SK-N-SH (cell line): ENCODE results near the gene TMEM255B. TPM values are rescaled to one million over a fixed set of nuclear protein-coding genes. Genes with fewer than 3 reads are reported as not detected.

Experiments used
- CTCF ChIA-PET: fragments of 300-600, 350-600 bp; formaldehyde crosslinking; extraction: SDS; loops from one replicate; lab custom pipeline; 2021; lab: Yijun Ruan, JAX
- POLR2A ChIA-PET: fragments of 350-600 bp; sonication (Branson Sonifier 250); formaldehyde crosslinking; extraction: SDS; loops from one replicate; lab custom pipeline; 2020; ENCODE audit warnings: antibody characterized with exemption, inconsistent platforms; lab: Yijun Ruan, JAX
- DNase-seq: peaks from one replicate; pipeline ENCODE4 v3.0.0; 2012
- H2AFZ ChIP-seq: fragments of 200-600 bp; sonication (generic); 2 replicates; pipeline ENCODE4 v1.8.1; 2016; ENCODE audit warnings: antibody characterized with exemption, mild to moderate bottlenecking, low read depth
- H3F3A ChIP-seq: fragments of 200-600 bp; sonication (generic); replicated peaks from 2 replicates; pipeline ENCODE3; 2016; ENCODE audit warnings: antibody characterized with exemption, mild to moderate bottlenecking; ENCODE audit not compliant: insufficient read depth
- H3K27ac ChIP-seq, 2 experiments: fragments of 200-500 bp in 1 of 2; fragments of 200-600 bp in 1 of 2; sonication (Bioruptor generic) in 1 of 2; sonication (generic), shearing (Covaris generic) in 1 of 2; 2 replicates each; pipeline versions ENCODE4 v1.5.1 to v1.6.1; 2014 to 2016; ENCODE audit warnings: low read depth in 2 of 2, inconsistent platforms in 1 of 2, low read length in 1 of 2, mild to moderate bottlenecking in 1 of 2, mixed read lengths in 1 of 2
- H3K27me3 ChIP-seq: fragments of 200-600 bp; sonication (generic), shearing (Covaris generic); 2 replicates; pipeline ENCODE4 v1.6.1; 2016; ENCODE audit warnings: mixed run types; ENCODE audit not compliant: insufficient read depth
- H3K36me3 ChIP-seq, 2 experiments: fragments of 200-500 bp in 1 of 2; fragments of 200-600 bp in 1 of 2; sonication (Bioruptor generic) in 1 of 2; sonication (generic) in 1 of 2; replicated peaks in 1 of 2; 2 replicates each; pipeline versions ENCODE3 to v1.5.1; 2014 to 2016; ENCODE audit warnings: low read length in 1 of 2, mild to moderate bottlenecking in 1 of 2; ENCODE audit not compliant: insufficient read depth in 2 of 2, control insufficient read depth in 1 of 2
- H3K4me1 ChIP-seq, 2 experiments: fragments of 200-500 bp in 1 of 2; fragments of 200-600 bp in 1 of 2; sonication (Bioruptor generic) in 1 of 2; sonication (generic), shearing (Covaris generic) in 1 of 2; 2 replicates each; pipeline versions ENCODE4 v1.5.1 to v1.6.1; 2014 to 2016; ENCODE audit warnings: low read depth in 1 of 2, low read length in 1 of 2, mixed run types in 1 of 2; ENCODE audit not compliant: insufficient read depth in 2 of 2, control insufficient read depth in 1 of 2
- H3K4me2 ChIP-seq: fragments of 200-600 bp; sonication (generic), shearing (Covaris generic); 2 replicates; pipeline ENCODE4 v1.6.1; 2017; ENCODE audit warnings: mixed run types
- H3K4me3 ChIP-seq, 2 experiments: fragments of 200-500 bp in 1 of 2; fragments of 200-600 bp in 1 of 2; sonication (Bioruptor generic) in 1 of 2; sonication (generic), shearing (Covaris generic) in 1 of 2; 2 replicates each; pipeline versions ENCODE4 v1.5.1 to v1.8.1; 2014 to 2016; ENCODE audit warnings: low read depth in 2 of 2, inconsistent platforms in 1 of 2, low read length in 1 of 2, mild to moderate bottlenecking in 1 of 2, mixed read lengths in 1 of 2, moderate library complexity in 1 of 2
- H3K79me2 ChIP-seq: fragments of 200-600 bp; sonication (generic); 2 replicates; pipeline ENCODE4 v1.8.1; 2017; ENCODE audit warnings: mild to moderate bottlenecking; ENCODE audit not compliant: insufficient read depth
- H3K9ac ChIP-seq: fragments of 200-600 bp; sonication (generic); 2 replicates; pipeline ENCODE4 v1.6.1; 2017; ENCODE audit warnings: mixed run types
- H3K9me2 ChIP-seq: fragments of 200-600 bp; sonication (generic); 2 replicates; pipeline ENCODE4 v1.6.1; 2017; ENCODE audit warnings: mixed run types
- H3K9me3 ChIP-seq: fragments of 200-600 bp; sonication (generic); 2 replicates; pipeline ENCODE4 v1.6.1; 2017; ENCODE audit warnings: mixed run types, mild to moderate bottlenecking, moderate library complexity
- H4K20me1 ChIP-seq: fragments of 200-600 bp; sonication (generic); 2 replicates; pipeline ENCODE4 v1.6.1; 2017; ENCODE audit warnings: mild to moderate bottlenecking, mixed run types; ENCODE audit not compliant: insufficient read depth
- CHD2 ChIP-seq: fragments of 150-350 bp; IDR thresholded peaks from 2 replicates; pipeline ENCODE4 v1.6.1; 2018; ENCODE audit warnings: low read length; ENCODE audit not compliant: partially characterized antibody
- ELF1 ChIP-seq: IDR thresholded peaks from 2 replicates; pipeline ENCODE4 v1.4.0; 2012
- EZH2phosphoT487 ChIP-seq: fragments of 200-600 bp; sonication (generic); IDR thresholded peaks from 2 replicates; pipeline ENCODE4 v1.6.1; 2017; ENCODE audit warnings: low read depth, mixed run types, mild to moderate bottlenecking, antibody characterized with exemption, moderate library complexity, borderline replicate concordance
- FOSL2 ChIP-seq: IDR thresholded peaks from 2 replicates; pipeline ENCODE4 v1.4.0; 2012; ENCODE audit warnings: low read depth, mild to moderate bottlenecking, moderate library complexity, borderline replicate concordance
- FOXJ3 ChIP-seq: sonication (generic); formaldehyde crosslinking; IDR thresholded peaks from 2 replicates; pipeline ENCODE4 v1.5.1; 2020; ENCODE audit warnings: mild to moderate bottlenecking, missing genetic modification reagents
- GATA2 ChIP-seq: sonication (generic); formaldehyde crosslinking; IDR thresholded peaks from 2 replicates; pipeline ENCODE4 v1.5.0; 2020; ENCODE audit warnings: mild to moderate bottlenecking, missing genetic modification reagents
- PBX3 ChIP-seq: IDR thresholded peaks from 2 replicates; pipeline ENCODE4; 2012
- RAD21 ChIP-seq: IDR thresholded peaks from 2 replicates; pipeline ENCODE4 v1.6.1; 2012; ENCODE audit warnings: mild to moderate bottlenecking, low read length
- RCOR1 ChIP-seq: fragments of 150-350 bp; IDR thresholded peaks from 2 replicates; pipeline ENCODE4 v1.6.1; 2017; ENCODE audit warnings: antibody characterized with exemption, low read length
- REST ChIP-seq: IDR thresholded peaks from 2 replicates; pipeline ENCODE4 v1.6.1; 2012; ENCODE audit warnings: mild to moderate bottlenecking, low read depth, low read length, moderate library complexity
- RXRA ChIP-seq: IDR thresholded peaks from 2 replicates; pipeline ENCODE4 v1.4.0; 2012; ENCODE audit warnings: low read depth, mild to moderate bottlenecking, borderline replicate concordance
- SMC3 ChIP-seq: IDR thresholded peaks from 2 replicates; pipeline ENCODE4 v1.6.1; 2012; ENCODE audit warnings: low read depth, low read length, improper control_type of control experiment
- TCF12 ChIP-seq: IDR thresholded peaks from 2 replicates; pipeline ENCODE4 v1.4.0; 2012
- USF2 ChIP-seq: fragments of 150-350 bp; IDR thresholded peaks from 2 replicates; pipeline ENCODE4 v1.6.1; 2017; ENCODE audit warnings: antibody characterized with exemption, low read length, low read depth, borderline replicate concordance
- YY1 ChIP-seq: IDR thresholded peaks from 2 replicates; pipeline ENCODE4 v1.4.0; 2012; ENCODE audit warnings: low read depth, mild to moderate bottlenecking
- WGBS: methylation state at CpG from one replicate; pipeline ENCODE4 v1.1.6; 2017; ENCODE audit warnings: low lambda C conversion rate; 5-methylcytosine and 5-hydroxymethylcytosine counted together
- polyA plus RNA-seq, 3 experiments: library from polyadenylated mRNA; depleted of rRNA; stranded (reverse); fragments of >200 nt; gene quantifications; 2 replicates each; pipeline ENCODE4 v1.2.3, GENCODE V29; 2012
- TF ChIP-seq, protein P1 (sequence below): fragments of 200-600 bp; sonication (generic); IDR thresholded peaks from 2 replicates; pipeline ENCODE4 v1.6.1; 2017; ENCODE audit warnings: antibody characterized with exemption, mild to moderate bottlenecking, moderate library complexity

Gene TMEM255B
- polyA plus RNA-seq, 1 of the 3 experiments (the other 2 are of a cell fraction), result 14.8 TPM

DNA sequence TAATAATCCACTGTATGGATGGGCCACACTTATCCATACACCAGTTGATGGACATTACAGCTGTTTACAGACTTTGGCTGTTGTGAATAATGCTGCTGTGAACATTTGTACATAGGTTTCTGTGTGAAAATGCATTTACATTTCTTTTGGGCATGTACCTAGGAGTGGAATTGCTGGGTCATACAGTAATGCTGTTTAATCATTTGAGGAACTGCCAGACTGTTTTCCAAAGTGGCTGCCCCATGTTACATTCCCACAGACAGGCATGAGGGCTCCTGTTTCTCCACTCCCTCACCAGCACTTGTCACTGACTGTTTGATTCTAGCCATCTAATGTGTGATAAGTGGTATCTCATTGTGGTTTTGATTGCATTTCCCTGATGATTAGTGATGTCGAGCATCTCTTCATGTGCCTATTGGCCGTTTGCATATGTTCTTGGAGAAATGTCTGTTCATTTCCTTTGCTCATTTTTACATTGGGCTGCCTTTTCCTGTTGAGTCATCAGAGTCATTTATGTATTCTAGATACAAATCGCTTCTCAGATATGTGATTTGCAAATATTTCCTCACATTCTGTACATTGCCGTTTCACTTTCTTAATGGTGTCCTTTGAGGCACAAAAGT, 12.8 kb downstream of the TMEM255B start:
- WGBS, result 64% methylated on average over 4 of the region's 4 CpGs
- no peaks in the 10 kb centered on the region for H3F3A ChIP-seq
- H3K9me3 ChIP-seq, result no peaks in the 10 kb centered on the region
- no peaks in the 10 kb centered on the region for H4K20me1 ChIP-seq
- no peak overlapping the region for H3K4me2 ChIP-seq
- H2AFZ ChIP-seq, result no peak overlapping the region
- H3K27ac ChIP-seq, result no peak overlapping the region
- ChIA-PET POLR2A (no interaction called here), CTCF (no interaction called here)
- H3K36me3 ChIP-seq, result no peaks in the 10 kb centered on the region
- H3K9ac ChIP-seq, result no peak overlapping the region
- H3K27me3 ChIP-seq, result no peaks in the 10 kb centered on the region
- peaks cover 3 to 5% of the 10 kb centered on the region in 2 experiments; a peak in 1 of 4 replicates for H3K4me1 ChIP-seq
- DNase-seq, result no peak
- H3K4me3 ChIP-seq, result no peak overlapping the region
- no peaks in the 10 kb centered on the region for H3K79me2 ChIP-seq
- no peaks in the 10 kb centered on the region for H3K9me2 ChIP-seq
- no peak for TF ChIP-seq EZH2phosphoT487
- no peak for TF ChIP-seq TCF12
- no peak for TF ChIP-seq GATA2 (CRISPR knock-in tag)
- no peak for TF ChIP-seq ELF1
- no peak for TF ChIP-seq RXRA
- no peak for TF ChIP-seq FOXJ3
- no peak for TF ChIP-seq RAD21
- TF ChIP-seq RCOR1, result no peak
- no peak for TF ChIP-seq FOSL2
- TF ChIP-seq, protein P1, sequence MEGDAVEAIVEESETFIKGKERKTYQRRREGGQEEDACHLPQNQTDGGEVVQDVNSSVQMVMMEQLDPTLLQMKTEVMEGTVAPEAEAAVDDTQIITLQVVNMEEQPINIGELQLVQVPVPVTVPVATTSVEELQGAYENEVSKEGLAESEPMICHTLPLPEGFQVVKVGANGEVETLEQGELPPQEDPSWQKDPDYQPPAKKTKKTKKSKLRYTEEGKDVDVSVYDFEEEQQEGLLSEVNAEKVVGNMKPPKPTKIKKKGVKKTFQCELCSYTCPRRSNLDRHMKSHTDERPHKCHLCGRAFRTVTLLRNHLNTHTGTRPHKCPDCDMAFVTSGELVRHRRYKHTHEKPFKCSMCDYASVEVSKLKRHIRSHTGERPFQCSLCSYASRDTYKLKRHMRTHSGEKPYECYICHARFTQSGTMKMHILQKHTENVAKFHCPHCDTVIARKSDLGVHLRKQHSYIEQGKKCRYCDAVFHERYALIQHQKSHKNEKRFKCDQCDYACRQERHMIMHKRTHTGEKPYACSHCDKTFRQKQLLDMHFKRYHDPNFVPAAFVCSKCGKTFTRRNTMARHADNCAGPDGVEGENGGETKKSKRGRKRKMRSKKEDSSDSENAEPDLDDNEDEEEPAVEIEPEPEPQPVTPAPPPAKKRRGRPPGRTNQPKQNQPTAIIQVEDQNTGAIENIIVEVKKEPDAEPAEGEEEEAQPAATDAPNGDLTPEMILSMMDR, result no peak
- TF ChIP-seq USF2, result no peak
- no peak for TF ChIP-seq PBX3
- TF ChIP-seq CHD2, result no peak
- TF ChIP-seq YY1, result no peak
- TF ChIP-seq SMC3, result no peak
- no peak for TF ChIP-seq REST
